Upper lobe of left lung (tissue), 6 donors: ENCODE data around the gene PTGR1. TPM values are rescaled to one million over a fixed set of nuclear protein-coding genes. Genes with fewer than 3 reads are reported as not detected.

Experiments used
- ATAC-seq, 2 donors: fragments of 200-7000 bp; cut with Tn5 transposase; one replicate each; pipeline ENCODE4 v1.9.1; 2022; ENCODE audit warnings: mild to moderate bottlenecking in 2 of 2, moderate library complexity in 2 of 2; ENCODE audit not compliant: low FRiP score in 2 of 2
- DNase-seq, 2 donors: peaks; one replicate each; pipeline ENCODE4 v3.0.0-alpha.2; 2019 to 2020
- H3K27ac ChIP-seq, 4 donors: fragments of 200-600 bp; sonication (generic); one replicate each; pipeline ENCODE4 v1.5.1; 2016 to 2019
- H3K27me3 ChIP-seq, 4 donors: fragments of 200-600 bp; sonication (generic); one replicate each; pipeline ENCODE4 v1.5.1; 2017 to 2019
- H3K36me3 ChIP-seq, 4 donors: fragments of 200-600 bp; sonication (generic); one replicate each; pipeline ENCODE4 v1.5.1; 2016 to 2019
- H3K4me1 ChIP-seq, 4 donors: fragments of 200-600 bp; sonication (generic); one replicate each; pipeline ENCODE4 v1.5.1; 2018 to 2019
- H3K4me3 ChIP-seq, 4 donors: fragments of 200-600 bp; sonication (generic); one replicate each; pipeline ENCODE4 v1.5.1; 2017 to 2019; ENCODE audit warnings: mild to moderate bottlenecking in 2 of 4, moderate library complexity in 1 of 4
- H3K9me3 ChIP-seq, 4 donors: fragments of 200-600 bp; sonication (generic); one replicate each; pipeline ENCODE4 v1.5.1; 2018 to 2019
- CTCF ChIP-seq, 6 experiments: fragments of 450-650 bp in 4 of 6; fragments of 200-600 bp in 2 of 6; sonication (generic) in 2 of 6; IDR thresholded peaks; one replicate each; pipeline ENCODE4 v1.5.1; 2016 to 2019; ENCODE audit warnings: antibody characterized with exemption in 6 of 6
- EP300 ChIP-seq, 4 donors: sonication (generic); formaldehyde crosslinking; IDR thresholded peaks; one replicate each; pipeline ENCODE4 v1.5.1; 2017; ENCODE audit warnings: antibody characterized with exemption in 4 of 4, control low read depth in 2 of 4
- POLR2A ChIP-seq, 4 donors: fragments of 450-650 bp; IDR thresholded peaks; one replicate each; pipeline ENCODE4 v1.5.1; 2016 to 2017; ENCODE audit warnings: antibody characterized with exemption in 4 of 4, mild to moderate bottlenecking in 2 of 4
- POLR2AphosphoS5 ChIP-seq, 2 donors: sonication (generic); formaldehyde crosslinking; IDR thresholded peaks; one replicate each; pipeline ENCODE4 v1.5.1; 2017; ENCODE audit warnings: antibody characterized with exemption in 2 of 2
- WGBS, 2 donors: methylation state at CpG; one replicate each; pipeline ENCODE4 v1.1.5; 2017 to 2018; 5-methylcytosine and 5-hydroxymethylcytosine counted together
- total RNA-seq, 6 donors: library from RNA; depleted of rRNA in 4 of 6; stranded (reverse); fragments of >200 nt in 4 of 6; gene quantifications; one replicate each; pipeline versions ENCODE4 v1.1.0 to v1.2.1, GENCODE V29; 2016 to 2021
- donor health status: DM: no; HTN: no; CAD: no; lungs with moderate emphysema.
- donor health status: DM: no; HTN: yes; CAD: no; lungs with severe emphysema.

Gene PTGR1
- total RNA-seq, 6 donors from 2014 or later, result 26.9 to 66.7 (median 35.9) TPM

- no peaks in the 10 kb centered on the region for H3K4me1 ChIP-seq
- no peak overlapping the region for H3K4me3 ChIP-seq
- H3K36me3 ChIP-seq, result peaks cover 0 to 29% (median 13%) of the 10 kb centered on the region in 4 donors
- no peak for TF ChIP-seq CTCF (IDR thresholded peaks at IDR 0.05)
- TF ChIP-seq POLR2A (IDR thresholded peaks at IDR 0.05), result no peak
- TF ChIP-seq POLR2AphosphoS5 (IDR thresholded peaks at IDR 0.05), result no peak
- TF ChIP-seq EP300 (IDR thresholded peaks at IDR 0.05), result no peak
- H3K9me3 ChIP-seq, result peaks cover 7 to 27% (median 26%) of the 10 kb centered on the region in 4 donors
- WGBS, 2 donors, result 96 to 97% methylated on average over 4 of the region's 4 CpGs
- ATAC-seq (no peak), DNase-seq (no peak)
- H3K27me3 ChIP-seq, result no peaks in the 10 kb centered on the region
- no peak overlapping the region for H3K27ac ChIP-seq
Measured at GRCh38 chr9:111531716-111532115, 67.7 kb downstream of the PTGR1 start.

GRCh38 chr9:111529787-111530186 lies 69.7 kb downstream of the PTGR1 start:
- DNase-seq, result no peak
- TF ChIP-seq POLR2A (IDR thresholded peaks at IDR 0.05) (no peak), EP300 (IDR thresholded peaks at IDR 0.05) (no peak), CTCF (IDR thresholded peaks at IDR 0.05) (no peak), POLR2AphosphoS5 (IDR thresholded peaks at IDR 0.05) (no peak)
- ATAC-seq, result no peak
- WGBS, 2 donors, result 36 to 38% methylated on average over 2 of the region's 2 CpGs
- peaks cover 5 to 14% (median 7%) of the 10 kb centered on the region in 4 donors for H3K4me1 ChIP-seq
- H3K36me3 ChIP-seq, result peaks cover 0 to 13% (median 3%) of the 10 kb centered on the region in 4 donors
- no peak overlapping the region for H3K27ac ChIP-seq
- no peaks in the 10 kb centered on the region for H3K27me3 ChIP-seq
- no peak overlapping the region for H3K4me3 ChIP-seq
- peaks cover 6 to 12% (median 7%) of the 10 kb centered on the region in 4 donors for H3K9me3 ChIP-seq

- no peak for ATAC-seq
- Histone ChIP-seq H3K4me3 (no peak overlapping the region), H3K27ac (no peak overlapping the region), H3K36me3 (no peaks in the 10 kb centered on the region), H3K4me1 (peaks cover 5 to 16% (median 7%) of the 10 kb centered on the region in 4 donors), H3K9me3 (no peaks in the 10 kb centered on the region), H3K27me3 (no peaks in the 10 kb centered on the region)
- TF ChIP-seq POLR2A (IDR thresholded peaks at IDR 0.05), result no peak
- no peak for TF ChIP-seq CTCF (IDR thresholded peaks at IDR 0.05)
- no peak for TF ChIP-seq POLR2AphosphoS5 (IDR thresholded peaks at IDR 0.05)
- no peak for TF ChIP-seq EP300 (IDR thresholded peaks at IDR 0.05)
- no peak for DNase-seq
- WGBS, 2 donors, result 92 to 97% methylated on average over 2 of the region's 2 CpGs
Measured at GRCh38 chr9:111527347-111527746, 72.1 kb downstream of the PTGR1 start.

- Histone ChIP-seq H3K9me3 (no peaks in the 10 kb centered on the region), H3K27me3 (no peaks in the 10 kb centered on the region), H3K36me3 (no peaks in the 10 kb centered on the region), H3K27ac (peak within 1 kb of the TSS in 3 of 4 donors; percentile 4 to 63 (median 62)), H3K4me1 (peaks cover 5 to 16% (median 7%) of the 10 kb centered on the region in 4 donors), H3K4me3 (peak within 1 kb of the TSS; percentile 61 to 81 (median 68))
- ATAC-seq (peak; percentile 74 to 93), DNase-seq (peak; percentile 79 to 96)
- WGBS, 2 donors, result 1% methylated on average over 16 to 60 of the region's 66 CpGs
- TF ChIP-seq EP300 (IDR thresholded peaks at IDR 0.05) (no peak), CTCF (IDR thresholded peaks at IDR 0.05) (peak in 1 of 6 experiments; percentile 8), POLR2A (IDR thresholded peaks at IDR 0.05) (peak in 2 of 4 donors; percentile 27 to 35), POLR2AphosphoS5 (IDR thresholded peaks at IDR 0.05) (no peak)
Measured at GRCh38 chr9:111525056-111525977, 74.1 kb downstream of the PTGR1 start, which contains the start of gene ZNF483. ZNF483 (plus strand) TSS chr9:111525179; CDS start chr9:111527396, 2,217 bp downstream.
